ENCODE results near the gene PTGIS.

PTGIS gene

DNA sequence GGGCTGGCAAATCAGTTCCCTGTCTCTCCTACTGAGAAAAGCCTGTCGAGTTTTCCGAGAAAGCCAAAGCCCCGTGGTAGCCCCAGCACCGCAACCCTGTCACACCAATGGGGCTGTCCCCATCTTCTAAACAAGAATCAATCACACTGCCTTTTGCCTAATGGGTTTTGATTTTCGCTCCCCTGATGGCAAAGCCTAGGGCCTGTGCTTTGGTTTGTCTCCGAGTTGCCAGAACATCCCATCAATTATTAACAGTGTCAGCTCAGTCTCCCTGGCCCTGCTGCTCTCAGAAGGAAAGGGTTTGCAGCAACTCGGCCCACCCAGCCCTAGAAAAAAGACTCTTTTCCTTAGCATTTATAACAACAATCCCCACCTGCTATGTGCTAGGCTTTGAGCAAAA is 89.7 kb downstream of the PTGIS start:
- no peaks in the 10 kb centered on the region for H3K36me3 ChIP-seq (ENCODE audit: control insufficient read depth, insufficient read depth, low read length)
- H3K4me3 ChIP-seq (ENCODE audit: low read depth, low read length), result no peak overlapping the region
- H3K79me2 ChIP-seq, result no peaks in the 10 kb centered on the region
- H3K27me3 ChIP-seq (ENCODE audit: control insufficient read depth, insufficient read depth, low read length), result no peaks in the 10 kb centered on the region
- no peak overlapping the region for H3K9ac ChIP-seq
- no peak overlapping the region for H3K27ac ChIP-seq
- H3K4me2 ChIP-seq (ENCODE audit: low read length), result no peak overlapping the region
- TF ChIP-seq, protein P1, sequence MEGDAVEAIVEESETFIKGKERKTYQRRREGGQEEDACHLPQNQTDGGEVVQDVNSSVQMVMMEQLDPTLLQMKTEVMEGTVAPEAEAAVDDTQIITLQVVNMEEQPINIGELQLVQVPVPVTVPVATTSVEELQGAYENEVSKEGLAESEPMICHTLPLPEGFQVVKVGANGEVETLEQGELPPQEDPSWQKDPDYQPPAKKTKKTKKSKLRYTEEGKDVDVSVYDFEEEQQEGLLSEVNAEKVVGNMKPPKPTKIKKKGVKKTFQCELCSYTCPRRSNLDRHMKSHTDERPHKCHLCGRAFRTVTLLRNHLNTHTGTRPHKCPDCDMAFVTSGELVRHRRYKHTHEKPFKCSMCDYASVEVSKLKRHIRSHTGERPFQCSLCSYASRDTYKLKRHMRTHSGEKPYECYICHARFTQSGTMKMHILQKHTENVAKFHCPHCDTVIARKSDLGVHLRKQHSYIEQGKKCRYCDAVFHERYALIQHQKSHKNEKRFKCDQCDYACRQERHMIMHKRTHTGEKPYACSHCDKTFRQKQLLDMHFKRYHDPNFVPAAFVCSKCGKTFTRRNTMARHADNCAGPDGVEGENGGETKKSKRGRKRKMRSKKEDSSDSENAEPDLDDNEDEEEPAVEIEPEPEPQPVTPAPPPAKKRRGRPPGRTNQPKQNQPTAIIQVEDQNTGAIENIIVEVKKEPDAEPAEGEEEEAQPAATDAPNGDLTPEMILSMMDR (IDR thresholded peaks at IDR 0.05), result no peak
- H2AFZ ChIP-seq, result no peak overlapping the region
- H3K4me1 ChIP-seq, result no peaks in the 10 kb centered on the region
- H3K9me3 ChIP-seq (ENCODE audit: control insufficient read depth, low read length), result no peaks in the 10 kb centered on the region

DNA sequence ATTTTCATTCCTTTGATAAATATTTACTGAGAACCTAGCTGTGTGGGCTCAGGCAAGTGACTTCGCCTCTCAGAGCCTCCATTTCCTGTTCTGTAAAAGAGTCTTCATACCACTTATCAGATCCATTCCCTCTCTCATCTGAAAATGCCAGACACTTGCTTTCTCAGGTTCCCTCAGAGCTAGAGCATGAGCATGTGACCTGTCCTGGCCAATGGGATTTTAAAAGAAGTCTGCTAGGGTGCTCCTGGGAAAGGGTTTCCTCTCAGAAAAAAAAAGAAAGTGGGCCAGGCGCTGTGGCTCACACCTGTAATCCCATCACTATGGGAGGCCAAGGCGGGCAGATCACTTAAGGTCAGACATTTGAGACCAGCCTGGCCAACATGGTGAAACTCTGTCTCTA is 90.7 kb downstream of the PTGIS start:
- Histone ChIP-seq H3K79me2 (no peaks in the 10 kb centered on the region), H3K27me3 (ENCODE audit: control insufficient read depth, insufficient read depth, low read length) (no peaks in the 10 kb centered on the region), H3K4me1 (no peaks in the 10 kb centered on the region), H3K9me3 (ENCODE audit: control insufficient read depth, low read length) (no peaks in the 10 kb centered on the region), H3K4me3 (ENCODE audit: low read depth, low read length) (no peak overlapping the region), H3K36me3 (ENCODE audit: control insufficient read depth, insufficient read depth, low read length) (no peaks in the 10 kb centered on the region), H3K27ac (no peak overlapping the region), H3K4me2 (ENCODE audit: low read length) (no peak overlapping the region), H3K9ac (no peak overlapping the region), H2AFZ (no peak overlapping the region)
- TF ChIP-seq, protein P1 (IDR thresholded peaks at IDR 0.05), result no peak

DNA sequence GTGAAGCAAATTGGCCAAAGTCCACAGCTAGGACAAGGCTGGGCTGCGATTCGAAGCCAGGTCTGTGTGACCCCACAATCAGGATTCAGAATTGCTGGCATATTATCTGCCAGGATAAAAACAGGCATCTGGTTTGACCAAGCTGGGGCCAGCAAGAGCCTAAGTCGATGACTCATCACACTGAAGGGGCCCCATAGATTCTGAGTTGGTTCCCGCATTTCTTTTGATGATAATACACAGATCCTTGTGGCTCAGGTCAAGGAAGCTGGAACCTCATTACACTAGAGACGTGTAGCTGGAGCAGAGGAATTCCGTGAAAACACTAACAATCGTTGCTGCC is 92.0 kb downstream of the PTGIS start:
- H3K27ac ChIP-seq, result no peak overlapping the region
- no peak overlapping the region for H3K4me2 ChIP-seq (ENCODE audit: low read length)
- no peak overlapping the region for H2AFZ ChIP-seq
- no peaks in the 10 kb centered on the region for H3K79me2 ChIP-seq
- H3K9me3 ChIP-seq (ENCODE audit: control insufficient read depth, low read length), result no peaks in the 10 kb centered on the region
- TF ChIP-seq, protein P1 (IDR thresholded peaks at IDR 0.05), result no peak
- no peak overlapping the region for H3K9ac ChIP-seq
- no peaks in the 10 kb centered on the region for H3K36me3 ChIP-seq (ENCODE audit: control insufficient read depth, insufficient read depth, low read length)
- H3K4me3 ChIP-seq (ENCODE audit: low read depth, low read length), result no peak overlapping the region
- no peaks in the 10 kb centered on the region for H3K27me3 ChIP-seq (ENCODE audit: control insufficient read depth, insufficient read depth, low read length)
- no peaks in the 10 kb centered on the region for H3K4me1 ChIP-seq

DNA sequence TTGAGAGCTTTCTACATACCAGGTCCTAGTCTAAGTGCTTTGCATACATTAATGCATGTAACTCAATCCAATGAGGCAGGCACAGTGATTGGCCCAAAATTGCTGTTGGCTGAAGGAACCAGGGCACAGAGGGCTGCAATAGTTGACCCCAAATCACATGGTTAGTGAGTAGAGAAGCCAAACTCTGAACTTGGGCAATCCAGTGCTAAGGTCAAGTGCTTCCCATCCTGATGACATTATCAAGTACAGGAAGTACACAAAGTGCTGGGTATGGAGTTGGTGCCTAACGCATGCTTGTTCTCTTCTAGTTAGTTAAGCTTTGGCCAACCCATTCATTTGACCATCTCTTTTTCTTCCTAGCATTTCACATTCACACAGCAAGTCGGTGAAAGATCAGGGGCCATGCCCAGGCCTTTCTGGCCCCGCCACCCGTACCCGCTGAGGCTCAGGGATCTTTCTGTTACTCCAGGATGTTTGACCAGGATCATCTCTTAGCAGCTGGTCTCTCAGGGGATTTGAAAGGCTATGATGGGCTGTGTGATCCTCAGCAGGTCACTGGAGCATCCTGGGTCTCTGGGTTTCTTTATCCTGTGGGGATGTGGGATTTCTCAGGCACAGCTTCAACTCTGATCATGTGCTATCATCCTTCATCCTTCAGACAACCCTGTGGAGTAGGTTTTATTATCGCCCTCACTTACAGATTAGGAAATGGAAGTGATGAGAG is 92.5 kb downstream of the PTGIS start:
- Histone ChIP-seq H3K27ac (no peak overlapping the region), H3K36me3 (ENCODE audit: control insufficient read depth, insufficient read depth, low read length) (no peaks in the 10 kb centered on the region), H3K9ac (no peak overlapping the region), H3K27me3 (ENCODE audit: control insufficient read depth, insufficient read depth, low read length) (no peaks in the 10 kb centered on the region), H3K9me3 (ENCODE audit: control insufficient read depth, low read length) (no peaks in the 10 kb centered on the region), H3K4me2 (ENCODE audit: low read length) (no peak overlapping the region), H3K4me3 (ENCODE audit: low read depth, low read length) (no peak overlapping the region), H3K4me1 (no peaks in the 10 kb centered on the region), H3K79me2 (no peaks in the 10 kb centered on the region), H2AFZ (no peak overlapping the region)
- TF ChIP-seq, protein P1 (IDR thresholded peaks at IDR 0.05), result no peak

DNA sequence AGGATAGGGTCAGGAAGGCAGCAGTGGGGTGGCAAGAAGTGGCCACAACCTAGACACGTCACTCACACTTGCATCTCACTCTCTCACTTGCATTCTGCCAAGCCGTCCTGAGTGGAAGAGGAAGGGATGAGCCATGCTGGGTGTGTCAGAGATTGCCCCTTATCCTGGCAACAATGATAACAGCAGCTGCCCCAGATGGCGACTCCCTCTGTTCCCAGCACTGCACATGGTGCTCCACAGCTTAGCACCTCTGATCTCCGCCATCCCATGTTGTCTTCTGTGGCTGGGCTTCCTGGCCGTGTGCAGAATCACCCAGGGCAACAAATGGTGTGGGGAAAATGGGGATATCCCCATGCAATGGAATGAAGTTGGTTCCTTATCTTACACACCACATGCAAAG is 96.5 kb downstream of the PTGIS start:
- Histone ChIP-seq H3K4me2 (ENCODE audit: low read length) (no peak overlapping the region), H3K4me1 (no peaks in the 10 kb centered on the region), H3K9ac (no peak overlapping the region), H3K9me3 (ENCODE audit: control insufficient read depth, low read length) (no peaks in the 10 kb centered on the region), H3K27ac (no peak overlapping the region), H3K36me3 (ENCODE audit: control insufficient read depth, insufficient read depth, low read length) (no peaks in the 10 kb centered on the region), H3K4me3 (ENCODE audit: low read depth, low read length) (no peak overlapping the region), H3K79me2 (no peaks in the 10 kb centered on the region), H2AFZ (no peak overlapping the region), H3K27me3 (ENCODE audit: control insufficient read depth, insufficient read depth, low read length) (no peaks in the 10 kb centered on the region)
- TF ChIP-seq, protein P1 (IDR thresholded peaks at IDR 0.05), result no peak

All from parathyroid adenoma (tissue), 2 donors.